IMR-90 (cell line): ENCODE data around the gene FPR2. TPM values are rescaled to one million over a fixed set of nuclear protein-coding genes. Genes with fewer than 3 reads are reported as not detected.

Experiments used
- ATAC-seq: fragments of 200-7000 bp; cut with Tn5 transposase; 2 replicates; pipeline ENCODE4 v1.9.1; 2020; ENCODE audit warnings: low read depth, mild to moderate bottlenecking, moderate library complexity
- BruUV-seq: library from RNA; stranded (reverse); fragments of 400-500 nt; replicated peaks from 2 replicates; lab custom pipeline; 2021; lab: Mats Ljungman, UMichigan
- CTCF ChIA-PET: fragments of 300-600 bp; formaldehyde crosslinking; extraction: SDS; loops from one replicate; lab custom pipeline; 2021; ENCODE audit warnings: antibody characterized with exemption; lab: Yijun Ruan, JAX
- POLR2A ChIA-PET: fragments of 300-600 bp; sonication (Branson Sonifier 250); formaldehyde crosslinking; loops from one replicate; lab custom pipeline; 2022; ENCODE audit warnings: antibody characterized with exemption; ENCODE audit not compliant: unreplicated experiment; lab: Charles Lee
- DNase-seq: peaks from one replicate; pipeline ENCODE4 v3.0.0; 2013
- H2AFZ ChIP-seq: replicated peaks from 2 replicates; pipeline ENCODE3; 2013; ENCODE audit warnings: low read length, mild to moderate bottlenecking; ENCODE audit not compliant: poor library complexity
- H2AK5ac ChIP-seq: 2 replicates; pipeline ENCODE4 v1.6.1; 2013; ENCODE audit warnings: low read depth, low read length, inconsistent platforms
- H2AK9ac ChIP-seq: replicated peaks from 2 replicates; pipeline ENCODE3; 2013; ENCODE audit warnings: mild to moderate bottlenecking, low read depth, low read length, moderate library complexity; ENCODE audit not compliant: poor library complexity
- H2BK120ac ChIP-seq: 2 replicates; pipeline ENCODE4 v1.6.1; 2013; ENCODE audit warnings: low read depth, low read length, inconsistent platforms
- H2BK15ac ChIP-seq: 3 replicates; pipeline ENCODE4 v1.6.1; 2013; ENCODE audit warnings: low read depth, low read length, inconsistent platforms
- H2BK20ac ChIP-seq: 2 replicates; pipeline ENCODE4 v1.6.1; 2013; ENCODE audit warnings: low read depth, mild to moderate bottlenecking, inconsistent platforms, low read length, moderate library complexity
- H2BK5ac ChIP-seq: 2 replicates; pipeline ENCODE4 v1.6.1; 2013; ENCODE audit warnings: mild to moderate bottlenecking, low read depth, low read length, inconsistent platforms; ENCODE audit not compliant: poor library complexity, severe bottlenecking
- H3K14ac ChIP-seq: replicated peaks from 2 replicates; pipeline ENCODE4 v1.6.1; 2013; ENCODE audit warnings: low read depth, low read length, inconsistent platforms
- H3K18ac ChIP-seq: 2 replicates; pipeline ENCODE4 v1.6.1; 2013; ENCODE audit warnings: low read depth, low read length, control low read depth
- H3K23ac ChIP-seq: 2 replicates; pipeline ENCODE4 v1.6.1; 2013; ENCODE audit warnings: low read depth, low read length, inconsistent platforms
- H3K27ac ChIP-seq: 2 replicates; pipeline ENCODE4 v1.5.1; 2013; ENCODE audit warnings: mild to moderate bottlenecking, control low read depth, low read length; ENCODE audit not compliant: insufficient read depth
- H3K27me3 ChIP-seq: 2 replicates; pipeline ENCODE4 v1.6.1; 2013; ENCODE audit warnings: low read length; ENCODE audit not compliant: control insufficient read depth, insufficient read depth
- H3K36me3 ChIP-seq: 2 replicates; pipeline ENCODE4 v1.6.1; 2013; ENCODE audit warnings: low read length, mixed read lengths; ENCODE audit not compliant: control insufficient read depth, insufficient read depth
- H3K4ac ChIP-seq: 2 replicates; pipeline ENCODE4 v1.6.1; 2013; ENCODE audit warnings: low read depth, low read length, inconsistent platforms
- H3K4me1 ChIP-seq: 2 replicates; pipeline ENCODE4 v1.6.1; 2013; ENCODE audit warnings: low read length, mixed read lengths; ENCODE audit not compliant: control insufficient read depth, insufficient read depth
- H3K4me2 ChIP-seq: 2 replicates; pipeline ENCODE4 v1.6.1; 2013; ENCODE audit warnings: low read depth, mild to moderate bottlenecking, control low read depth, low read length, moderate library complexity
- H3K4me3 ChIP-seq: 2 replicates; pipeline ENCODE4 v1.5.1; 2013; ENCODE audit warnings: low read depth, mild to moderate bottlenecking, control low read depth, low read length, moderate library complexity; ENCODE audit not compliant: insufficient read depth
- H3K56ac ChIP-seq: 2 replicates; pipeline ENCODE4 v1.6.1; 2013; ENCODE audit warnings: low read length, inconsistent platforms; ENCODE audit not compliant: insufficient read depth; ENCODE audit errors: extremely low read depth
- H3K79me1 ChIP-seq, 2 experiments: 2 replicates each; pipeline ENCODE4 v1.6.1; 2013; ENCODE audit warnings: low read length in 2 of 2, inconsistent platforms in 1 of 2, low read depth in 1 of 2
- H3K9ac ChIP-seq: 2 replicates; pipeline ENCODE4 v1.6.1; 2013; ENCODE audit warnings: low read depth, low read length, control low read depth
- H3K9me1 ChIP-seq: 2 replicates; pipeline ENCODE4 v1.6.1; 2013; ENCODE audit warnings: low read length, inconsistent platforms; ENCODE audit not compliant: insufficient read depth
- H3K9me3 ChIP-seq: 2 replicates; pipeline ENCODE4 v1.6.1; 2013; ENCODE audit warnings: low read length; ENCODE audit not compliant: control insufficient read depth, insufficient read depth
- H4K20me1 ChIP-seq: 2 replicates; pipeline ENCODE4 v1.6.1; 2013; ENCODE audit warnings: low read length, inconsistent platforms; ENCODE audit not compliant: insufficient read depth
- H4K5ac ChIP-seq: 2 replicates; pipeline ENCODE4 v1.6.1; 2013; ENCODE audit warnings: mild to moderate bottlenecking, low read depth, low read length, control low read depth
- H4K8ac ChIP-seq, 2 experiments: 2 replicates each; pipeline ENCODE4 v1.6.1; 2013; ENCODE audit warnings: low read depth in 2 of 2, low read length in 2 of 2, control low read depth in 1 of 2, inconsistent platforms in 1 of 2
- H4K91ac ChIP-seq: 2 replicates; pipeline ENCODE4 v1.6.1; 2013; ENCODE audit warnings: low read depth, low read length, inconsistent platforms; ENCODE audit not compliant: insufficient read depth
- BHLHE40 ChIP-seq: fragments of 150-350 bp; IDR thresholded peaks from 2 replicates; pipeline ENCODE4 v1.6.1; 2016; ENCODE audit warnings: mild to moderate bottlenecking, low read depth, low read length
- CEBPB ChIP-seq: IDR thresholded peaks from 2 replicates; pipeline ENCODE4 v1.6.1; 2012; ENCODE audit warnings: low read depth, low read length, improper control_type of control experiment
- CHD1 ChIP-seq: IDR thresholded peaks from 2 replicates; pipeline ENCODE4 v1.6.1; 2012; ENCODE audit warnings: low read depth, low read length, improper control_type of control experiment
- ELK1 ChIP-seq: fragments of 150-350 bp; IDR thresholded peaks from 2 replicates; pipeline ENCODE4 v1.6.1; 2016; ENCODE audit warnings: low read depth, mild to moderate bottlenecking, low read length, moderate library complexity, borderline replicate concordance
- FOS ChIP-seq: fragments of 150-350 bp; IDR thresholded peaks from 2 replicates; pipeline ENCODE4 v1.6.1; 2016; ENCODE audit warnings: low read depth, low read length
- MAFK ChIP-seq: IDR thresholded peaks from 2 replicates; pipeline ENCODE4 v1.6.1; 2012; ENCODE audit warnings: low read depth, low read length, improper control_type of control experiment
- MAZ ChIP-seq: IDR thresholded peaks from 2 replicates; pipeline ENCODE4 v1.6.1; 2012; ENCODE audit warnings: low read depth, mild to moderate bottlenecking, low read length, improper control_type of control experiment, moderate library complexity, borderline replicate concordance
- MXI1 ChIP-seq: IDR thresholded peaks from 2 replicates; pipeline ENCODE4 v1.6.1; 2012; ENCODE audit warnings: low read depth, mild to moderate bottlenecking, low read length, moderate library complexity, borderline replicate concordance
- NFE2L2 ChIP-seq: fragments of 150-350 bp; IDR thresholded peaks from 2 replicates; pipeline ENCODE4 v1.6.1; 2016; ENCODE audit warnings: low read depth, mild to moderate bottlenecking, low read length
- POLR2A ChIP-seq: IDR thresholded peaks from 2 replicates; pipeline ENCODE4 v1.6.1; 2012; ENCODE audit warnings: mild to moderate bottlenecking, low read depth, low read length
- RAD21 ChIP-seq: IDR thresholded peaks from 2 replicates; pipeline ENCODE4 v1.6.1; 2012; ENCODE audit warnings: low read length, improper control_type of control experiment
- RCOR1 ChIP-seq: IDR thresholded peaks from 2 replicates; pipeline ENCODE4 v1.6.1; 2012; ENCODE audit warnings: mild to moderate bottlenecking, low read length, improper control_type of control experiment; ENCODE audit not compliant: insufficient replicate concordance
- RFX5 ChIP-seq: IDR thresholded peaks from 2 replicates; pipeline ENCODE4 v1.8.0; 2012; ENCODE audit warnings: low read depth, mild to moderate bottlenecking, low read length, moderate library complexity
- SMC3 ChIP-seq: fragments of 150-350 bp; IDR thresholded peaks from 2 replicates; pipeline ENCODE4 v1.6.1; 2016; ENCODE audit warnings: low read depth, mild to moderate bottlenecking, antibody characterized with exemption, low read length, moderate library complexity
- USF2 ChIP-seq: fragments of 150-350 bp; IDR thresholded peaks from 2 replicates; pipeline ENCODE4 v1.6.1; 2017; ENCODE audit warnings: mild to moderate bottlenecking, antibody characterized with exemption, low read length, low read depth
- WGBS, 2 experiments: methylation state at CpG; one replicate each; pipeline versions ENCODE4 v1.1.5 to v1.1.7; 2013; ENCODE audit warnings: missing lambda C conversion rate in 2 of 2; ENCODE audit not compliant: insufficient read length in 1 of 2; ENCODE audit errors: extremely low coverage in 2 of 2; 5-methylcytosine and 5-hydroxymethylcytosine counted together
- dilution Hi-C: fragments of 300-500 bp; cut with HindIII; formaldehyde crosslinking; loops from one replicate; pipeline ENCODE4 v1.14.3; 2018; ENCODE audit warnings: low sequenced_read_pairs; ENCODE audit not compliant: unreplicated experiment
- in situ Hi-C: fragments of 300-500 bp; cut with MboI; formaldehyde crosslinking; loops from 3 replicates; pipeline ENCODE4 v1.14.3; 2019; ENCODE audit warnings: low sequenced_read_pairs, inconsistent platforms, mixed read lengths
- intact Hi-C: fragments of 100-400 bp; cut with micrococcal nuclease; formaldehyde crosslinking; loops from 2 replicates; pipeline ENCODE4 v1.10.0; 2022
- polyA plus RNA-seq, 3 experiments: library from polyadenylated mRNA; depleted of rRNA; stranded (reverse); fragments of >200 nt; gene quantifications; 2 replicates each; pipeline ENCODE4 v1.2.3, GENCODE V29; 2012; ENCODE audit warnings: low replicate concordance in 1 of 3
- total RNA-seq: library from RNA; depleted of rRNA; stranded (reverse); fragments of >200 nt; gene quantifications from 2 replicates; pipeline ENCODE4 v1.2.3, GENCODE V29; 2012
- TF ChIP-seq, protein P1 (sequence below): conservative IDR thresholded peaks from 2 replicates; pipeline ENCODE4 v1.5.1; 2012; ENCODE audit warnings: mild to moderate bottlenecking, low read depth, low read length, improper control_type of control experiment

FPR2 gene
- total and polyA plus RNA-seq, 2 of the 4 experiments (the other 2 are of a cell fraction), result not detected

DNA sequence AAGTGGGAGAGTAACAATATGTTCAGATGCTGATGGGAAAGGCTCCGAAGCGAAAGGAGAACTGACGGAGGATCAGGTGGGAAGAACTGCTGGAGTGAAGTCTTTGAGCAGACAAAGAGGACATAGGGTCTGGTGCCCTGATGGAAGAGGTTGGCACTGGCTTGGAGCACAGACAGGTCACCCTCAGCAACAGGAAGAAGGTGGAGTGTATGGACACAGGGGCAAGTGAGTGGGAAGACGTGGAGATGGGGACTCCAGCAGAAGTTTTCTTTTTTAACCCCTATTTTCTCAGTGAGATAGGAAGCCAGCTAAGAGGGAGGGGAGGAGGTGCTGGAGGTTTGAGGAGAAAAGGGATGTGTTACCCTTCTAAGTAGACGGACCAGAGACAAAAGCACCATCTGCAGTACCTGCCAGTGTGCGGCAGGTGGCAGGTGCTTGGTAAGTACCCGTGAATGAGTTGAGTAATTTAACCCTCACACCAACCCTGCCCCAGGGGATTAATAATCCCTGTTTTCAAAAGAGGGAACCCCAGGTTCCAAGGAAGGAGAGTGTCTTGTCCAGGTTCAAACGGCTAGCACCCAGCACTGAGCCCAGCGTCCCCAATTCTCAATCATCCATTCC is 48.4 kb upstream of the FPR2 start:
- Histone ChIP-seq H3K4me1 (no peaks in the 10 kb centered on the region), H4K8ac (no peak overlapping the region), H3K9me1 (0 out of 2 replicates have a peak, but pooled peaks cover 4% of the 10 kb centered on the region), H2BK120ac (no peak overlapping the region), H2BK5ac (no peak overlapping the region), H3K36me3 (peaks cover 4% of the 10 kb centered on the region; the same call in 1 of the 2 replicates), H3K4ac (no peak overlapping the region), H3K9me3 (peaks cover 2% of the 10 kb centered on the region; the same call in 1 of the 2 replicates), H3K27me3 (peaks cover 6% of the 10 kb centered on the region), H3K4me3 (no peak overlapping the region), H3K79me1 (no peaks in the 10 kb centered on the region), H3K23ac (no peak overlapping the region), H3K27ac (no peak overlapping the region), H3K9ac (no peak overlapping the region), H2BK15ac (no peak overlapping the region), H3K18ac (no peak overlapping the region), H4K20me1 (peaks cover 4% of the 10 kb centered on the region; the same call in 1 of the 2 replicates), H3K56ac (no peak overlapping the region), H4K91ac (no peak overlapping the region), H2AFZ (no peak overlapping the region), H3K14ac (no peak overlapping the region), H2AK9ac (no peak overlapping the region), H2AK5ac (no peak overlapping the region), H2BK20ac (no peak overlapping the region), H4K5ac (no peak overlapping the region), H3K4me2 (no peak overlapping the region)
- ChIA-PET CTCF (no interaction called here), POLR2A (no interaction called here)
- ATAC-seq, result peak; percentile 28; the same call in 1 of the 2 replicates
- TF ChIP-seq ELK1, result no peak
- TF ChIP-seq USF2, result no peak
- peak; percentile 13; the same call in 1 of the 2 replicates for TF ChIP-seq RAD21
- TF ChIP-seq FOS, result no peak
- no peak for TF ChIP-seq MXI1
- no peak for TF ChIP-seq CEBPB
- TF ChIP-seq RFX5, result no peak
- no peak for TF ChIP-seq MAZ
- peak; percentile 21; the same call in 1 of the 2 replicates for TF ChIP-seq SMC3
- TF ChIP-seq, protein P1, sequence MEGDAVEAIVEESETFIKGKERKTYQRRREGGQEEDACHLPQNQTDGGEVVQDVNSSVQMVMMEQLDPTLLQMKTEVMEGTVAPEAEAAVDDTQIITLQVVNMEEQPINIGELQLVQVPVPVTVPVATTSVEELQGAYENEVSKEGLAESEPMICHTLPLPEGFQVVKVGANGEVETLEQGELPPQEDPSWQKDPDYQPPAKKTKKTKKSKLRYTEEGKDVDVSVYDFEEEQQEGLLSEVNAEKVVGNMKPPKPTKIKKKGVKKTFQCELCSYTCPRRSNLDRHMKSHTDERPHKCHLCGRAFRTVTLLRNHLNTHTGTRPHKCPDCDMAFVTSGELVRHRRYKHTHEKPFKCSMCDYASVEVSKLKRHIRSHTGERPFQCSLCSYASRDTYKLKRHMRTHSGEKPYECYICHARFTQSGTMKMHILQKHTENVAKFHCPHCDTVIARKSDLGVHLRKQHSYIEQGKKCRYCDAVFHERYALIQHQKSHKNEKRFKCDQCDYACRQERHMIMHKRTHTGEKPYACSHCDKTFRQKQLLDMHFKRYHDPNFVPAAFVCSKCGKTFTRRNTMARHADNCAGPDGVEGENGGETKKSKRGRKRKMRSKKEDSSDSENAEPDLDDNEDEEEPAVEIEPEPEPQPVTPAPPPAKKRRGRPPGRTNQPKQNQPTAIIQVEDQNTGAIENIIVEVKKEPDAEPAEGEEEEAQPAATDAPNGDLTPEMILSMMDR, result peak; percentile 30; the same call in 1 of the 2 replicates
- TF ChIP-seq CHD1, result no peak
- TF ChIP-seq NFE2L2, result no peak
- TF ChIP-seq RCOR1, result no peak
- no peak for TF ChIP-seq POLR2A
- no peak for TF ChIP-seq MAFK
- TF ChIP-seq BHLHE40, result no peak
- in situ Hi-C loops (no loop called here), intact Hi-C loops (no loop called here), dilution Hi-C loops (no loop called here)
- peak; percentile 35 for DNase-seq
- no TSS peak for BruUV-seq
- no CpG with 5 or more reads among the region's 9 CpGs for WGBS, 2 experiments
